Activated CD8-positive, alpha-beta memory T cell treated with anti-CD3 and anti-CD28 coated beads for 36 hours (primary cell): ENCODE results near the gene CBR3. TPM values are rescaled to one million over a fixed set of nuclear protein-coding genes. Genes with fewer than 3 reads are reported as not detected.
"Not testable (repeated sequence)": the region's sequence is repeated elsewhere in the genome, so short reads cannot be mapped to it uniquely, and the experiment has no call there.

Experiments
- CTCF ChIA-PET: fragments of 350-600 bp; sonication (Branson Sonifier 250); formaldehyde crosslinking; loops from one replicate; lab custom pipeline; 2021; ENCODE audit warnings: antibody characterized with exemption; lab: Charles Lee
- POLR2A ChIA-PET: fragments of 350-600 bp; sonication (Branson Sonifier 250); formaldehyde crosslinking; loops from one replicate; lab custom pipeline; 2021; ENCODE audit warnings: antibody characterized with exemption; lab: Charles Lee
- total RNA-seq, 2 experiments: library from RNA; stranded (reverse); gene quantifications; one replicate each; pipeline ENCODE4 v1.2.3, GENCODE V29; 2021

The CBR3 gene
- 1 to 10 TPM; 7.1 to 7.5 TPM for total RNA-seq

GRCh38 chr21:36134803-36135390, at the start of gene CBR3:
TSS of gene CBR3 (plus strand) at chr21:36135079. CDS start at chr21:36135193, 114 bp downstream.
- POLR2A ChIA-PET = interaction anchor here (1.4 kb wide), 1 partner anchor 15 kb away, joined by 4 read pairs; no protein-coding TSS in a partner anchor
- CTCF ChIA-PET = interaction anchor here (1.2 to 1.5 kb wide), 2 partner anchors 9 to 196 kb away, joined by 4 to 6 read pairs; no protein-coding TSS in a partner anchor

GRCh38 chr21:36087362-36088138, 47.3 kb upstream of the CBR3 start:
- ChIA-PET POLR2A (no interaction called here), CTCF (no interaction called here)

- POLR2A ChIA-PET = no interaction called here
Observed at GRCh38 chr21:36089946-36090345, 44.9 kb upstream of the CBR3 start.

GRCh38 chr21:36092681-36093080, 42.2 kb upstream of the CBR3 start:
- CTCF ChIA-PET = interaction anchor here (1.1 kb wide), 1 partner anchor 20 kb away, joined by 4 read pairs; no protein-coding TSS in a partner anchor

More at GRCh38 chr21:36089946-36090345, 44.9 kb upstream of the CBR3 start:
- CTCF ChIA-PET = no interaction called here

GRCh38 chr21:36093512-36093911, 41.4 kb upstream of the CBR3 start:
- ChIA-PET CTCF (no interaction called here), POLR2A (no interaction called here)

More at GRCh38 chr21:36092681-36093080, 42.2 kb upstream of the CBR3 start:
- POLR2A ChIA-PET = no interaction called here

GRCh38 chr21:36096398-36097290, 38.2 kb upstream of the CBR3 start:
- POLR2A ChIA-PET = no interaction called here
- CTCF ChIA-PET = interaction anchor here (0.6 kb wide), 1 partner anchor 255 kb away, joined by 3 read pairs; no protein-coding TSS in a partner anchor

GRCh38 chr21:36097427-36098181, 37.3 kb upstream of the CBR3 start:
- POLR2A ChIA-PET = no interaction called here

GRCh38 chr21:36098182-36098532, 36.7 kb upstream of the CBR3 start:
- CTCF ChIA-PET = interaction anchor here (1.2 kb wide), 1 partner anchor 443 kb away, joined by 3 read pairs; no protein-coding TSS in a partner anchor
- POLR2A ChIA-PET = no interaction called here

More at GRCh38 chr21:36097427-36098181, 37.3 kb upstream of the CBR3 start:
- CTCF ChIA-PET = interaction anchor here (1.2 kb wide), 1 partner anchor 442 kb away, joined by 3 read pairs; no protein-coding TSS in a partner anchor

- CTCF ChIA-PET = interaction anchor here (1.2 kb wide), 1 partner anchor 444 kb away, joined by 3 read pairs; no protein-coding TSS in a partner anchor
Observed at GRCh38 chr21:36099000-36099399, 35.9 kb upstream of the CBR3 start.

GRCh38 chr21:36099695-36100211, 35.1 kb upstream of the CBR3 start:
- POLR2A ChIA-PET, CTCF ChIA-PET: not testable (repeated sequence)

More at GRCh38 chr21:36099000-36099399, 35.9 kb upstream of the CBR3 start:
- POLR2A ChIA-PET = no interaction called here

GRCh38 chr21:36100971-36101641, 33.8 kb upstream of the CBR3 start:
- CTCF ChIA-PET = no interaction called here

GRCh38 chr21:36103434-36103833, 31.4 kb upstream of the CBR3 start:
- POLR2A ChIA-PET = no interaction called here
- CTCF ChIA-PET = no interaction called here

More at GRCh38 chr21:36100971-36101641, 33.8 kb upstream of the CBR3 start:
- POLR2A ChIA-PET = no interaction called here

- ChIA-PET CTCF (no interaction called here), POLR2A (no interaction called here)
Observed at GRCh38 chr21:36104317-36105300, 30.3 kb upstream of the CBR3 start.

- ChIA-PET POLR2A (no interaction called here), CTCF (no interaction called here)
Observed at GRCh38 chr21:36105327-36105842, 29.5 kb upstream of the CBR3 start.

GRCh38 chr21:36109868-36110267, 25.0 kb upstream of the CBR3 start:
- POLR2A ChIA-PET = no interaction called here

GRCh38 chr21:36111238-36111637, 23.6 kb upstream of the CBR3 start:
- ChIA-PET POLR2A (no interaction called here), CTCF (no interaction called here)

More at GRCh38 chr21:36109868-36110267, 25.0 kb upstream of the CBR3 start:
- CTCF ChIA-PET = no interaction called here
